Measurements from ENCODE around the gene IRF4.

Gene IRF4

GRCh38 chr6:399785-400534 is 8.4 kb downstream of the IRF4 start:
- peak; percentile 83 for DNase-seq

- no peak for DNase-seq
These were observed 9.3 kb downstream of the IRF4 start for GRCh38 chr6:400815-401214.

GRCh38 chr6:401239-401993 is 9.9 kb downstream of the IRF4 start:
- DNase-seq: no peak

GRCh38 chr6:401994-402640 is 10.6 kb downstream of the IRF4 start:
- DNase-seq: no peak

- DNase-seq: peak; percentile 87
These were observed 11.5 kb downstream of the IRF4 start for GRCh38 chr6:402901-403658.

- peak; percentile 83 for DNase-seq
These were observed 12.4 kb downstream of the IRF4 start for GRCh38 chr6:403659-404655.

GRCh38 chr6:404685-405423 is 13.3 kb downstream of the IRF4 start:
- DNase-seq: no peak

- DNase-seq: no peak
These were observed 16.6 kb downstream of the IRF4 start for GRCh38 chr6:408148-408547.

- DNase-seq: no peak
These were observed 17.1 kb downstream of the IRF4 start for GRCh38 chr6:408599-409102.

GRCh38 chr6:409370-409972 is 17.9 kb downstream of the IRF4 start:
- DNase-seq: no peak

- DNase-seq: no peak
These were observed 19.2 kb downstream of the IRF4 start for GRCh38 chr6:410555-411395.

- DNase-seq: no peak
These were observed 20.0 kb downstream of the IRF4 start for GRCh38 chr6:411402-412145.

- no peak for DNase-seq
These were observed 20.8 kb downstream of the IRF4 start for GRCh38 chr6:412146-412886.

GRCh38 chr6:414447-414846 is 22.9 kb downstream of the IRF4 start:
- DNase-seq: no peak

- no peak for DNase-seq
These were observed 23.5 kb downstream of the IRF4 start for GRCh38 chr6:415087-415486.

GRCh38 chr6:421211-421610 is 29.7 kb downstream of the IRF4 start:
- DNase-seq: no peak

- DNase-seq: peak; percentile 83
These were observed 31.0 kb downstream of the IRF4 start for GRCh38 chr6:422433-423054.

Measured in activated effector memory CD4-positive, alpha-beta T cell treated with anti-CD3 and anti-CD28 coated beads, Interleukin-2, amount 50 U/mL, for 16 hours (primary cell).